ENCODE results near the gene CNTNAP2. TPM values are rescaled to one million over a fixed set of nuclear protein-coding genes. Genes with fewer than 3 reads are reported as not detected.

The CNTNAP2 gene
- total and polyA plus RNA-seq, 2 of the 13 experiments (the other 11 are each of a cell fraction or from before 2014, with no cell fraction given), result 0.40 to 0.42 TPM

GRCh38 chr7:148434181-148434757 lies 2317.7 kb downstream of the CNTNAP2 start:
- TF ChIP-seq NFATC3 (CRISPR knock-in tag; IDR thresholded peaks at IDR 0.05), result no peak
- TF ChIP-seq, protein P1, sequence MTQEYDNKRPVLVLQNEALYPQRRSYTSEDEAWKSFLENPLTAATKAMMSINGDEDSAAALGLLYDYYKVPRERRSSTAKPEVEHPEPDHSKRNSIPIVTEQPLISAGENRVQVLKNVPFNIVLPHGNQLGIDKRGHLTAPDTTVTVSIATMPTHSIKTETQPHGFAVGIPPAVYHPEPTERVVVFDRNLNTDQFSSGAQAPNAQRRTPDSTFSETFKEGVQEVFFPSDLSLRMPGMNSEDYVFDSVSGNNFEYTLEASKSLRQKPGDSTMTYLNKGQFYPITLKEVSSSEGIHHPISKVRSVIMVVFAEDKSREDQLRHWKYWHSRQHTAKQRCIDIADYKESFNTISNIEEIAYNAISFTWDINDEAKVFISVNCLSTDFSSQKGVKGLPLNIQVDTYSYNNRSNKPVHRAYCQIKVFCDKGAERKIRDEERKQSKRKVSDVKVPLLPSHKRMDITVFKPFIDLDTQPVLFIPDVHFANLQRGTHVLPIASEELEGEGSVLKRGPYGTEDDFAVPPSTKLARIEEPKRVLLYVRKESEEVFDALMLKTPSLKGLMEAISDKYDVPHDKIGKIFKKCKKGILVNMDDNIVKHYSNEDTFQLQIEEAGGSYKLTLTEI (CRISPR knock-in tag; conservative IDR thresholded peaks at IDR 0.05), result no peak
- no peak for TF ChIP-seq U2AF2 (IDR thresholded peaks at IDR 0.05; ENCODE audit: low read depth, low read length)
- TF ChIP-seq DNMT3B (CRISPR knock-in tag; conservative IDR thresholded peaks at IDR 0.05), result no peak
- TF ChIP-seq NFAT5 (CRISPR knock-in tag; IDR thresholded peaks at IDR 0.05), result no peak
- no peak for TF ChIP-seq TFE3 (CRISPR knock-in tag; IDR thresholded peaks at IDR 0.05)
- no peak for TF ChIP-seq MTF1 (CRISPR knock-in tag; IDR thresholded peaks at IDR 0.05)
- TF ChIP-seq BATF2 (CRISPR knock-in tag; IDR thresholded peaks at IDR 0.05), result no peak
- 93% methylated on average over 13 of the region's 13 CpGs for WGBS (ENCODE audit: low lambda C conversion rate)
- H3K79me2 ChIP-seq (ENCODE audit: insufficient read depth, low read length), result peaks cover 9% of the 10 kb centered on the region
- no peak overlapping the region for H3K4me3 ChIP-seq (replicated peaks in 1 of 3; ENCODE audit: insufficient read depth in 1 of 3, low read depth in 2 of 3, low read length in 3 of 3)
- H3K4me2 ChIP-seq (ENCODE audit: low read depth, low read length), result peak overlapping the region; percentile 5; the same call in 1 of the 2 replicates
- ChIA-PET CTCF (ENCODE audit: low intra/inter-chr PET ratio, low total read pairs) (no interaction called here), POLR2A (no interaction called here)
- BruUV-seq (replicated peaks), result no TSS peak
- no peaks in the 10 kb centered on the region for H3K36me3 ChIP-seq (replicated peaks in 1 of 2; ENCODE audit: control insufficient read depth in 1 of 2, insufficient read depth in 2 of 2, low read length in 2 of 2)
- 0 out of 2 replicates have a peak overlapping the region, but pooled peaks have one; percentile 8 for H3K9ac ChIP-seq (ENCODE audit: insufficient read depth, low read depth, low read length)
- no peak overlapping the region for H2AFZ ChIP-seq (ENCODE audit: low read length)
- H3K27ac ChIP-seq (ENCODE audit: extremely low read length, insufficient read depth, low read length), result no peak overlapping the region
- no peak for ATAC-seq
- H3K4me1 ChIP-seq (ENCODE audit: insufficient read depth, low read length), result peaks cover 68% of the 10 kb centered on the region
- no peaks in the 10 kb centered on the region; a peak in 1 of 5 replicates for H3K27me3 ChIP-seq (ENCODE audit: control insufficient read depth in 1 of 2, insufficient read depth in 2 of 2, low read length in 2 of 2)
- no peaks in the 10 kb centered on the region for H3K9me3 ChIP-seq (ENCODE audit: low read length)
- DNase-seq (ENCODE audit: low spot score), result no peak
- in situ Hi-C loops (cut with HindIII; ENCODE audit: extremely low pct_ligation_motif_present, low pct_unique_long_range_greater_than_20kb) (no loop called here), intact Hi-C loops (cut with micrococcal nuclease; ENCODE audit: unreplicated experiment) (no loop called here)
- no peak for FAIRE-seq
- no peaks in the 10 kb centered on the region for H4K20me1 ChIP-seq (ENCODE audit: insufficient read depth, low read length)
